ENCODE data around the gene EPHB2. TPM values are rescaled to one million over a fixed set of nuclear protein-coding genes. Genes with fewer than 3 reads are reported as not detected.

The EPHB2 gene
- total RNA-seq, 2 donors from 2014 or later = 0.04 TPM; not detected in 1

Other genes with a start within 250 kb of the EPHB2 start
- gene EPHA8, start 147.3 kb upstream of the EPHB2 start, total RNA-seq = not detected
- not detected for gene C1QA, start 74.2 kb upstream of the EPHB2 start, total RNA-seq
- gene C1QC, start 67.2 kb upstream of the EPHB2 start, total RNA-seq = not detected
- gene C1QB, start 57.6 kb upstream of the EPHB2 start, total RNA-seq = not detected

Measured in activated T-helper 17 cell treated with anti-CD3 and anti-CD28 coated beads, Interleukin-2, amount 50 U/mL, for 72 hours (primary cell).